Right cardiac atrium (tissue), 5 donors: ENCODE data around the gene USP3. TPM values are rescaled to one million over a fixed set of nuclear protein-coding genes. Genes with fewer than 3 reads are reported as not detected.
"Not testable (repeated sequence)": the region's sequence is repeated elsewhere in the genome, so short reads cannot be mapped to it uniquely, and the experiment has no call there.

Experiments used
- ATAC-seq, 2 donors: fragments of 200-7000 bp; cut with Tn5 transposase; one replicate each; pipeline versions ENCODE4 v1.8.0 to v1.9.1; 2020; ENCODE audit warnings: moderate library complexity in 2 of 2, mild to moderate bottlenecking in 1 of 2
- DNase-seq, 3 donors: peaks; one replicate each; pipeline ENCODE4 v3.0.0-alpha.2; 2020
- H3K27ac ChIP-seq: one replicate; pipeline ENCODE4 v1.5.1; 2013; ENCODE audit warnings: mild to moderate bottlenecking, low read length, control low read depth, moderate library complexity
- H3K27me3 ChIP-seq: one replicate; pipeline ENCODE4 v1.6.1; 2013; ENCODE audit not compliant: control insufficient read depth, insufficient read depth
- H3K4me1 ChIP-seq: one replicate; pipeline ENCODE4 v1.6.1; 2013; ENCODE audit warnings: low read length; ENCODE audit not compliant: control insufficient read depth, insufficient read depth
- H3K4me3 ChIP-seq: one replicate; pipeline ENCODE4 v1.5.1; 2013; ENCODE audit warnings: low read length, control low read depth
- H3K9me3 ChIP-seq: one replicate; pipeline ENCODE4 v1.6.1; 2013; ENCODE audit warnings: low read length; ENCODE audit not compliant: control insufficient read depth
- WGBS: extraction: QIAGEN DNeasy Blood & Tissue Kit; methylation state at CpG from one replicate; pipeline ENCODE4 v1.1.7; 2013; 5-methylcytosine and 5-hydroxymethylcytosine counted together
- intact Hi-C, 4 donors: fragments of 100-400 bp; cut with DNase I; formaldehyde crosslinking; loops; one replicate each; pipeline versions ENCODE4 v1.11.0 to v1.14.0; 2022 to 2023
- polyA plus RNA-seq: library from polyadenylated mRNA; stranded (reverse); fragments of 200-250 nt; gene quantifications from one replicate; pipeline ENCODE4 v1.2.3, GENCODE V29; 2013
- total RNA-seq, 4 donors: library from RNA; stranded (reverse); fragmentation: NEBNext Ultra II Directional; extraction: Animal tissue kit (Norgen Biotek cat#: 25700); gene quantifications; one replicate each; pipeline ENCODE4 v1.2.1, GENCODE V29; 2021
- donor health status: healthy with polysubstance abuse.
- donor health status: DM: no; HTN: yes; CAD: no.
- donor health status: DM: no; HTN: no; CAD: no.
- donor health status: DM: no; HTN: yes; CAD: no; lungs with severe emphysema.
- donor health status: DM: yes; HTN: yes; CAD: no.

USP3 gene
- total and polyA plus RNA-seq, 5 donors = 7.8 to 26.0 (median 21.0) TPM

GRCh38 chr15:63519041-63519440 is 14.6 kb downstream of the USP3 start:
- Histone ChIP-seq H3K9me3 (no peaks in the 10 kb centered on the region), H3K27ac (no peak overlapping the region), H3K4me3 (no peak overlapping the region), H3K4me1 (peaks cover 11% of the 10 kb centered on the region), H3K27me3 (no peaks in the 10 kb centered on the region)
- intact Hi-C loops = no loop called here
- DNase-seq = no peak
- WGBS = 99% methylated on average over 4 of the region's 4 CpGs
- ATAC-seq = no peak

GRCh38 chr15:63519548-63520178 is 15.3 kb downstream of the USP3 start:
- H3K27me3 ChIP-seq = no peaks in the 10 kb centered on the region
- H3K9me3 ChIP-seq = no peaks in the 10 kb centered on the region
- intact Hi-C loops = no loop called here
- DNase-seq (no peak), ATAC-seq (no peak)
- WGBS = 89% methylated on average over 7 of the region's 7 CpGs
- H3K4me1 ChIP-seq = peaks cover 15% of the 10 kb centered on the region
- no peak overlapping the region for H3K27ac ChIP-seq
- no peak overlapping the region for H3K4me3 ChIP-seq

GRCh38 chr15:63520462-63520861 is 16.1 kb downstream of the USP3 start:
- intact Hi-C loops, ATAC-seq, H3K27ac ChIP-seq, H3K4me3 ChIP-seq, DNase-seq, H3K9me3 ChIP-seq, H3K27me3 ChIP-seq: not testable (repeated sequence)
- 97% methylated on average over 7 of the region's 7 CpGs for WGBS
- H3K4me1 ChIP-seq = peaks cover 15% of the 10 kb centered on the region

GRCh38 chr15:63522225-63522578 is 17.8 kb downstream of the USP3 start:
- Histone ChIP-seq H3K27ac (no peak overlapping the region), H3K9me3 (no peaks in the 10 kb centered on the region), H3K4me3 (no peak overlapping the region), H3K4me1 (peaks cover 15% of the 10 kb centered on the region), H3K27me3 (no peaks in the 10 kb centered on the region)
- no peak for DNase-seq
- intact Hi-C loops = no loop called here
- WGBS = 43% methylated on average over 3 of the region's 3 CpGs
- peak; percentile 29 to 44 for ATAC-seq

GRCh38 chr15:63523306-63523990 is 19.1 kb downstream of the USP3 start:
- Histone ChIP-seq H3K27ac (no peak overlapping the region), H3K4me1 (peaks cover 13% of the 10 kb centered on the region), H3K27me3 (no peaks in the 10 kb centered on the region), H3K4me3 (no peak overlapping the region), H3K9me3 (no peaks in the 10 kb centered on the region)
- intact Hi-C loops = no loop called here
- 40% methylated on average over 4 of the region's 4 CpGs for WGBS
- DNase-seq = no peak
- peak; percentile 30 to 31 for ATAC-seq

GRCh38 chr15:63524316-63525015 is 20.1 kb downstream of the USP3 start:
- H3K27me3 ChIP-seq = no peaks in the 10 kb centered on the region
- no peak for ATAC-seq
- no peak overlapping the region for H3K27ac ChIP-seq
- H3K4me3 ChIP-seq = no peak overlapping the region
- no peaks in the 10 kb centered on the region for H3K9me3 ChIP-seq
- no peak for DNase-seq
- intact Hi-C loops = no loop called here
- whole genome bisulfite sequencing = 96% methylated on average over 5 of the region's 5 CpGs
- peaks cover 15% of the 10 kb centered on the region for H3K4me1 ChIP-seq

- Histone ChIP-seq H3K4me3 (no peak overlapping the region), H3K27me3 (no peaks in the 10 kb centered on the region), H3K27ac (no peak overlapping the region), H3K4me1 (peaks cover 16% of the 10 kb centered on the region), H3K9me3 (no peaks in the 10 kb centered on the region)
- no peak for DNase-seq
- 83% methylated on average over 1 of the region's 1 CpG for WGBS
- intact Hi-C loops = no loop called here
- no peak for ATAC-seq
These were observed 22.0 kb downstream of the USP3 start for GRCh38 chr15:63526401-63526800.

- ATAC-seq (no peak), DNase-seq (no peak)
- intact Hi-C loops = no loop called here
- no peak overlapping the region for H3K4me3 ChIP-seq
- WGBS = 70% methylated on average over 4 of the region's 4 CpGs
- H3K27me3 ChIP-seq = no peaks in the 10 kb centered on the region
- H3K27ac ChIP-seq = no peak overlapping the region
- peaks cover 8% of the 10 kb centered on the region for H3K4me1 ChIP-seq
- H3K9me3 ChIP-seq = no peaks in the 10 kb centered on the region
These were observed 23.8 kb downstream of the USP3 start for GRCh38 chr15:63528138-63528659.

- peaks cover 5% of the 10 kb centered on the region for H3K4me1 ChIP-seq
- ATAC-seq (no peak), DNase-seq (no peak)
- no peaks in the 10 kb centered on the region for H3K27me3 ChIP-seq
- H3K27ac ChIP-seq = no peak overlapping the region
- intact Hi-C loops = no loop called here
- WGBS = 94% methylated on average over 7 of the region's 7 CpGs
- H3K4me3 ChIP-seq = no peak overlapping the region
- no peaks in the 10 kb centered on the region for H3K9me3 ChIP-seq
These were observed 25.8 kb downstream of the USP3 start for GRCh38 chr15:63530235-63530634.

GRCh38 chr15:63530752-63531299 is 26.4 kb downstream of the USP3 start:
- H3K9me3 ChIP-seq = no peaks in the 10 kb centered on the region
- H3K27ac ChIP-seq = no peak overlapping the region
- 95% methylated on average over 3 of the region's 3 CpGs for WGBS
- H3K4me1 ChIP-seq = peaks cover 5% of the 10 kb centered on the region
- no peaks in the 10 kb centered on the region for H3K27me3 ChIP-seq
- intact Hi-C loops = no loop called here
- DNase-seq = no peak
- no peak for ATAC-seq
- H3K4me3 ChIP-seq = no peak overlapping the region

GRCh38 chr15:63531586-63531985 is 27.2 kb downstream of the USP3 start:
- no peak for DNase-seq
- H3K4me3 ChIP-seq = no peak overlapping the region
- peaks cover 5% of the 10 kb centered on the region for H3K4me1 ChIP-seq
- no peaks in the 10 kb centered on the region for H3K9me3 ChIP-seq
- intact Hi-C loops = no loop called here
- 93% methylated on average over 4 of the region's 4 CpGs for WGBS
- no peak overlapping the region for H3K27ac ChIP-seq
- ATAC-seq = no peak
- no peaks in the 10 kb centered on the region for H3K27me3 ChIP-seq
